ENCODE data around the gene IGF1R. TPM values are rescaled to one million over a fixed set of nuclear protein-coding genes. Genes with fewer than 3 reads are reported as not detected.

IGF1R gene
- total and polyA plus RNA-seq, 12 donors, result 8.6 to 138 (median 66.0) TPM

GRCh38 chr15:98903377-98904018 lies 255.2 kb downstream of the IGF1R start:
- TF ChIP-seq POLR2A (IDR thresholded peaks at IDR 0.05) (no peak), CTCF (IDR thresholded peaks at IDR 0.05) (no peak)
- H3K27me3 ChIP-seq, result no peaks in the 10 kb centered on the region
- peaks cover 0 to 10% of the 10 kb centered on the region in 2 donors for H3K36me3 ChIP-seq (replicated peaks in 1 of 2)
- H3K27ac ChIP-seq, result peak overlapping the region in 2 of 5 donors; percentile 21 to 65
- 78 to 87% (median 85%) methylated on average over 9 of the region's 9 CpGs for WGBS, 4 donors
- peaks cover 0 to 20% of the 10 kb centered on the region in 2 donors for H3K4me1 ChIP-seq (replicated peaks in 1 of 2)
- H3K4me3 ChIP-seq, result no peak overlapping the region
- intact Hi-C loops (cut with DNase I), result loop anchor here in 1 of 2 donors (10.0 kb wide), 2 partner anchors 161 to 379 kb away; no protein-coding TSS in a partner anchor
- H3K9me3 ChIP-seq (replicated peaks in 1 of 3), result no peaks in the 10 kb centered on the region
- DNase-seq, result no peak

- DNase-seq, result peak; percentile 46 to 70 (median 55)
- H3K4me3 ChIP-seq, result no peak overlapping the region
- peaks cover 0 to 13% of the 10 kb centered on the region in 2 donors for H3K36me3 ChIP-seq (replicated peaks in 1 of 2)
- peaks cover 0 to 20% of the 10 kb centered on the region in 2 donors for H3K4me1 ChIP-seq (replicated peaks in 1 of 2)
- WGBS, 4 donors, result 23 to 40% (median 30%) methylated on average over 4 of the region's 4 CpGs
- intact Hi-C loops (cut with DNase I), result loop anchor here in 1 of 2 donors (10.0 kb wide), 2 partner anchors 160 to 380 kb away; no protein-coding TSS in a partner anchor
- no peaks in the 10 kb centered on the region for H3K27me3 ChIP-seq
- peak overlapping the region in 1 of 5 donors; percentile 52 for H3K27ac ChIP-seq
- TF ChIP-seq POLR2A (IDR thresholded peaks at IDR 0.05) (no peak), CTCF (IDR thresholded peaks at IDR 0.05) (peak; percentile 34 to 58 (median 56))
- no peaks in the 10 kb centered on the region for H3K9me3 ChIP-seq (replicated peaks in 1 of 3)
These were observed 256.2 kb downstream of the IGF1R start for GRCh38 chr15:98904544-98904943.

GRCh38 chr15:98905963-98906711 lies 257.8 kb downstream of the IGF1R start:
- peaks cover 0 to 13% of the 10 kb centered on the region in 2 donors for H3K36me3 ChIP-seq (replicated peaks in 1 of 2)
- no peak overlapping the region for H3K4me3 ChIP-seq
- TF ChIP-seq POLR2A (IDR thresholded peaks at IDR 0.05) (no peak), CTCF (IDR thresholded peaks at IDR 0.05) (no peak)
- intact Hi-C loops (cut with DNase I), result loop anchor here in 1 of 2 donors (10.0 kb wide), 2 partner anchors 159 to 381 kb away; no protein-coding TSS in a partner anchor
- 74 to 85% (median 80%) methylated on average over 5 to 7 of the region's 7 CpGs for WGBS, 4 donors
- peak in 1 of 7 donors; percentile 46 for DNase-seq
- H3K27ac ChIP-seq, result no peak overlapping the region
- H3K27me3 ChIP-seq, result no peaks in the 10 kb centered on the region
- H3K4me1 ChIP-seq (replicated peaks in 1 of 2), result peaks cover 0 to 20% of the 10 kb centered on the region in 2 donors
- no peaks in the 10 kb centered on the region for H3K9me3 ChIP-seq (replicated peaks in 1 of 3)

- Histone ChIP-seq H3K4me3 (no peak overlapping the region), H3K4me1 (replicated peaks in 1 of 2) (peaks cover 0 to 20% of the 10 kb centered on the region in 2 donors), H3K27ac (no peak overlapping the region), H3K9me3 (replicated peaks in 1 of 3) (no peaks in the 10 kb centered on the region), H3K36me3 (replicated peaks in 1 of 2) (peaks cover 0 to 19% of the 10 kb centered on the region in 2 donors), H3K27me3 (no peaks in the 10 kb centered on the region)
- peak in 3 of 7 donors; percentile 36 to 51 (median 42) for DNase-seq
- intact Hi-C loops (cut with DNase I), result loop anchor here in 1 of 2 donors (10.0 kb wide), 2 partner anchors 158 to 382 kb away; no protein-coding TSS in a partner anchor
- no peak for TF ChIP-seq CTCF (IDR thresholded peaks at IDR 0.05)
- TF ChIP-seq POLR2A (IDR thresholded peaks at IDR 0.05), result no peak
- WGBS, 4 donors, result 62 to 82% (median 72%) methylated on average over 2 to 6 of the region's 6 CpGs
These were observed 258.4 kb downstream of the IGF1R start for GRCh38 chr15:98906712-98907083.

Data from adrenal gland (tissue), 12 donors.